IMR-90 (cell line): Measurements from ENCODE around the gene DBF4B. TPM values are rescaled to one million over a fixed set of nuclear protein-coding genes. Genes with fewer than 3 reads are reported as not detected.

Source experiments
- ATAC-seq: fragments of 200-7000 bp; cut with Tn5 transposase; 2 replicates; pipeline ENCODE4 v1.9.1; 2020; ENCODE audit warnings: low read depth, mild to moderate bottlenecking, moderate library complexity
- BruUV-seq: library from RNA; stranded (reverse); fragments of 400-500 nt; replicated peaks from 2 replicates; lab custom pipeline; 2021; lab: Mats Ljungman, UMichigan
- CTCF ChIA-PET: fragments of 300-600 bp; formaldehyde crosslinking; extraction: SDS; loops from one replicate; lab custom pipeline; 2021; ENCODE audit warnings: antibody characterized with exemption; lab: Yijun Ruan, JAX
- POLR2A ChIA-PET: fragments of 300-600 bp; sonication (Branson Sonifier 250); formaldehyde crosslinking; loops from one replicate; lab custom pipeline; 2022; ENCODE audit warnings: antibody characterized with exemption; ENCODE audit not compliant: unreplicated experiment; lab: Charles Lee
- DNase-seq: peaks from one replicate; pipeline ENCODE4 v3.0.0; 2013
- H2AFZ ChIP-seq: replicated peaks from 2 replicates; pipeline ENCODE3; 2013; ENCODE audit warnings: low read length, mild to moderate bottlenecking; ENCODE audit not compliant: poor library complexity
- H2AK5ac ChIP-seq: 2 replicates; pipeline ENCODE4 v1.6.1; 2013; ENCODE audit warnings: low read depth, low read length, inconsistent platforms
- H2AK9ac ChIP-seq: replicated peaks from 2 replicates; pipeline ENCODE3; 2013; ENCODE audit warnings: mild to moderate bottlenecking, low read depth, low read length, moderate library complexity; ENCODE audit not compliant: poor library complexity
- H2BK120ac ChIP-seq: 2 replicates; pipeline ENCODE4 v1.6.1; 2013; ENCODE audit warnings: low read depth, low read length, inconsistent platforms
- H2BK15ac ChIP-seq: 3 replicates; pipeline ENCODE4 v1.6.1; 2013; ENCODE audit warnings: low read depth, low read length, inconsistent platforms
- H2BK20ac ChIP-seq: 2 replicates; pipeline ENCODE4 v1.6.1; 2013; ENCODE audit warnings: low read depth, mild to moderate bottlenecking, inconsistent platforms, low read length, moderate library complexity
- H2BK5ac ChIP-seq: 2 replicates; pipeline ENCODE4 v1.6.1; 2013; ENCODE audit warnings: mild to moderate bottlenecking, low read depth, low read length, inconsistent platforms; ENCODE audit not compliant: poor library complexity, severe bottlenecking
- H3K14ac ChIP-seq: replicated peaks from 2 replicates; pipeline ENCODE4 v1.6.1; 2013; ENCODE audit warnings: low read depth, low read length, inconsistent platforms
- H3K18ac ChIP-seq: 2 replicates; pipeline ENCODE4 v1.6.1; 2013; ENCODE audit warnings: low read depth, low read length, control low read depth
- H3K23ac ChIP-seq: 2 replicates; pipeline ENCODE4 v1.6.1; 2013; ENCODE audit warnings: low read depth, low read length, inconsistent platforms
- H3K27ac ChIP-seq: 2 replicates; pipeline ENCODE4 v1.5.1; 2013; ENCODE audit warnings: mild to moderate bottlenecking, control low read depth, low read length; ENCODE audit not compliant: insufficient read depth
- H3K27me3 ChIP-seq: 2 replicates; pipeline ENCODE4 v1.6.1; 2013; ENCODE audit warnings: low read length; ENCODE audit not compliant: control insufficient read depth, insufficient read depth
- H3K36me3 ChIP-seq: 2 replicates; pipeline ENCODE4 v1.6.1; 2013; ENCODE audit warnings: low read length, mixed read lengths; ENCODE audit not compliant: control insufficient read depth, insufficient read depth
- H3K4ac ChIP-seq: 2 replicates; pipeline ENCODE4 v1.6.1; 2013; ENCODE audit warnings: low read depth, low read length, inconsistent platforms
- H3K4me1 ChIP-seq: 2 replicates; pipeline ENCODE4 v1.6.1; 2013; ENCODE audit warnings: low read length, mixed read lengths; ENCODE audit not compliant: control insufficient read depth, insufficient read depth
- H3K4me2 ChIP-seq: 2 replicates; pipeline ENCODE4 v1.6.1; 2013; ENCODE audit warnings: low read depth, mild to moderate bottlenecking, control low read depth, low read length, moderate library complexity
- H3K4me3 ChIP-seq: 2 replicates; pipeline ENCODE4 v1.5.1; 2013; ENCODE audit warnings: low read depth, mild to moderate bottlenecking, control low read depth, low read length, moderate library complexity; ENCODE audit not compliant: insufficient read depth
- H3K56ac ChIP-seq: 2 replicates; pipeline ENCODE4 v1.6.1; 2013; ENCODE audit warnings: low read length, inconsistent platforms; ENCODE audit not compliant: insufficient read depth; ENCODE audit errors: extremely low read depth
- H3K79me1 ChIP-seq, 2 experiments: 2 replicates each; pipeline ENCODE4 v1.6.1; 2013; ENCODE audit warnings: low read length in 2 of 2, inconsistent platforms in 1 of 2, low read depth in 1 of 2
- H3K9ac ChIP-seq: 2 replicates; pipeline ENCODE4 v1.6.1; 2013; ENCODE audit warnings: low read depth, low read length, control low read depth
- H3K9me1 ChIP-seq: 2 replicates; pipeline ENCODE4 v1.6.1; 2013; ENCODE audit warnings: low read length, inconsistent platforms; ENCODE audit not compliant: insufficient read depth
- H3K9me3 ChIP-seq: 2 replicates; pipeline ENCODE4 v1.6.1; 2013; ENCODE audit warnings: low read length; ENCODE audit not compliant: control insufficient read depth, insufficient read depth
- H4K20me1 ChIP-seq: 2 replicates; pipeline ENCODE4 v1.6.1; 2013; ENCODE audit warnings: low read length, inconsistent platforms; ENCODE audit not compliant: insufficient read depth
- H4K5ac ChIP-seq: 2 replicates; pipeline ENCODE4 v1.6.1; 2013; ENCODE audit warnings: mild to moderate bottlenecking, low read depth, low read length, control low read depth
- H4K8ac ChIP-seq, 2 experiments: 2 replicates each; pipeline ENCODE4 v1.6.1; 2013; ENCODE audit warnings: low read depth in 2 of 2, low read length in 2 of 2, control low read depth in 1 of 2, inconsistent platforms in 1 of 2
- H4K91ac ChIP-seq: 2 replicates; pipeline ENCODE4 v1.6.1; 2013; ENCODE audit warnings: low read depth, low read length, inconsistent platforms; ENCODE audit not compliant: insufficient read depth
- CEBPB ChIP-seq: IDR thresholded peaks from 2 replicates; pipeline ENCODE4 v1.6.1; 2012; ENCODE audit warnings: low read depth, low read length, improper control_type of control experiment
- CHD1 ChIP-seq: IDR thresholded peaks from 2 replicates; pipeline ENCODE4 v1.6.1; 2012; ENCODE audit warnings: low read depth, low read length, improper control_type of control experiment
- CTCF ChIP-seq: conservative IDR thresholded peaks from 2 replicates; pipeline ENCODE4 v1.5.1; 2012; ENCODE audit warnings: mild to moderate bottlenecking, low read depth, low read length, improper control_type of control experiment
- ELK1 ChIP-seq: fragments of 150-350 bp; IDR thresholded peaks from 2 replicates; pipeline ENCODE4 v1.6.1; 2016; ENCODE audit warnings: low read depth, mild to moderate bottlenecking, low read length, moderate library complexity, borderline replicate concordance
- FOS ChIP-seq: fragments of 150-350 bp; IDR thresholded peaks from 2 replicates; pipeline ENCODE4 v1.6.1; 2016; ENCODE audit warnings: low read depth, low read length
- MAZ ChIP-seq: IDR thresholded peaks from 2 replicates; pipeline ENCODE4 v1.6.1; 2012; ENCODE audit warnings: low read depth, mild to moderate bottlenecking, low read length, improper control_type of control experiment, moderate library complexity, borderline replicate concordance
- MXI1 ChIP-seq: IDR thresholded peaks from 2 replicates; pipeline ENCODE4 v1.6.1; 2012; ENCODE audit warnings: low read depth, mild to moderate bottlenecking, low read length, moderate library complexity, borderline replicate concordance
- NFE2L2 ChIP-seq: fragments of 150-350 bp; IDR thresholded peaks from 2 replicates; pipeline ENCODE4 v1.6.1; 2016; ENCODE audit warnings: low read depth, mild to moderate bottlenecking, low read length
- POLR2A ChIP-seq: IDR thresholded peaks from 2 replicates; pipeline ENCODE4 v1.6.1; 2012; ENCODE audit warnings: mild to moderate bottlenecking, low read depth, low read length
- RCOR1 ChIP-seq: IDR thresholded peaks from 2 replicates; pipeline ENCODE4 v1.6.1; 2012; ENCODE audit warnings: mild to moderate bottlenecking, low read length, improper control_type of control experiment; ENCODE audit not compliant: insufficient replicate concordance
- RFX5 ChIP-seq: IDR thresholded peaks from 2 replicates; pipeline ENCODE4 v1.8.0; 2012; ENCODE audit warnings: low read depth, mild to moderate bottlenecking, low read length, moderate library complexity
- WGBS, 2 experiments: methylation state at CpG; one replicate each; pipeline versions ENCODE4 v1.1.5 to v1.1.7; 2013; ENCODE audit warnings: missing lambda C conversion rate in 2 of 2; ENCODE audit not compliant: insufficient read length in 1 of 2; ENCODE audit errors: extremely low coverage in 2 of 2; 5-methylcytosine and 5-hydroxymethylcytosine counted together
- dilution Hi-C: fragments of 300-500 bp; cut with HindIII; formaldehyde crosslinking; loops from one replicate; pipeline ENCODE4 v1.14.3; 2018; ENCODE audit warnings: low sequenced_read_pairs; ENCODE audit not compliant: unreplicated experiment
- in situ Hi-C: fragments of 300-500 bp; cut with MboI; formaldehyde crosslinking; loops from 3 replicates; pipeline ENCODE4 v1.14.3; 2019; ENCODE audit warnings: low sequenced_read_pairs, inconsistent platforms, mixed read lengths
- intact Hi-C: fragments of 100-400 bp; cut with micrococcal nuclease; formaldehyde crosslinking; loops from 2 replicates; pipeline ENCODE4 v1.10.0; 2022
- polyA plus RNA-seq, 3 experiments: library from polyadenylated mRNA; depleted of rRNA; stranded (reverse); fragments of >200 nt; gene quantifications; 2 replicates each; pipeline ENCODE4 v1.2.3, GENCODE V29; 2012; ENCODE audit warnings: low replicate concordance in 1 of 3
- total RNA-seq: library from RNA; depleted of rRNA; stranded (reverse); fragments of >200 nt; gene quantifications from 2 replicates; pipeline ENCODE4 v1.2.3, GENCODE V29; 2012

Gene DBF4B
- total and polyA plus RNA-seq, 2 of the 4 experiments (the other 2 are of a cell fraction), result 3.6 to 10.2 TPM

- Histone ChIP-seq H3K27ac (no peak overlapping the region), H4K8ac (no peak overlapping the region), H3K4me1 (no peaks in the 10 kb centered on the region), H2BK15ac (no peak overlapping the region), H3K4me3 (no peak overlapping the region), H3K4me2 (no peak overlapping the region), H2BK5ac (no peak overlapping the region), H4K20me1 (no peaks in the 10 kb centered on the region), H3K36me3 (no peaks in the 10 kb centered on the region), H3K18ac (no peak overlapping the region), H3K56ac (no peak overlapping the region), H2BK120ac (no peak overlapping the region), H3K27me3 (peaks cover 15% of the 10 kb centered on the region; the same call in 1 of the 2 replicates), H2AK5ac (no peak overlapping the region), H2AFZ (no peak overlapping the region), H4K91ac (no peak overlapping the region), H3K9ac (no peak overlapping the region), H3K9me3 (no peaks in the 10 kb centered on the region), H3K4ac (no peak overlapping the region), H3K9me1 (no peaks in the 10 kb centered on the region), H2BK20ac (no peak overlapping the region), H3K79me1 (no peaks in the 10 kb centered on the region), H3K14ac (no peak overlapping the region), H2AK9ac (no peak overlapping the region), H3K23ac (no peak overlapping the region), H4K5ac (no peak overlapping the region)
- intact Hi-C loops (loop anchor here (10.0 kb wide), 1 partner anchor 233 kb away; no protein-coding TSS in a partner anchor), in situ Hi-C loops (no loop called here), dilution Hi-C loops (no loop called here)
- BruUV-seq, result no TSS peak
- CTCF ChIA-PET, result no interaction called here
- TF ChIP-seq CTCF, result no peak
- no peak for TF ChIP-seq RFX5
- no peak for TF ChIP-seq ELK1
- no peak for TF ChIP-seq NFE2L2
- TF ChIP-seq MXI1, result no peak
- TF ChIP-seq CEBPB, result no peak
- TF ChIP-seq POLR2A, result no peak
- TF ChIP-seq CHD1, result no peak
- TF ChIP-seq RCOR1, result no peak
- TF ChIP-seq MAZ, result no peak
- no peak for TF ChIP-seq FOS
- POLR2A ChIA-PET, result no interaction called here
- ATAC-seq (no peak), DNase-seq (no peak)
- WGBS, 2 experiments, result 50% methylated on average over 1 of the region's 4 CpGs; no CpG with 5 or more reads in 1 of the 2 experiments
Measured at GRCh38 chr17:44767493-44767892, 59.0 kb downstream of the DBF4B start.
